Measurements from ENCODE around the gene ADGRD2. TPM values are rescaled to one million over a fixed set of nuclear protein-coding genes. Genes with fewer than 3 reads are reported as not detected.

ADGRD2 gene
- total and polyA plus RNA-seq, 9 of the 15 experiments (the other 6 are each of a cell fraction or from before 2014, with no cell fraction given) = not detected

DNA sequence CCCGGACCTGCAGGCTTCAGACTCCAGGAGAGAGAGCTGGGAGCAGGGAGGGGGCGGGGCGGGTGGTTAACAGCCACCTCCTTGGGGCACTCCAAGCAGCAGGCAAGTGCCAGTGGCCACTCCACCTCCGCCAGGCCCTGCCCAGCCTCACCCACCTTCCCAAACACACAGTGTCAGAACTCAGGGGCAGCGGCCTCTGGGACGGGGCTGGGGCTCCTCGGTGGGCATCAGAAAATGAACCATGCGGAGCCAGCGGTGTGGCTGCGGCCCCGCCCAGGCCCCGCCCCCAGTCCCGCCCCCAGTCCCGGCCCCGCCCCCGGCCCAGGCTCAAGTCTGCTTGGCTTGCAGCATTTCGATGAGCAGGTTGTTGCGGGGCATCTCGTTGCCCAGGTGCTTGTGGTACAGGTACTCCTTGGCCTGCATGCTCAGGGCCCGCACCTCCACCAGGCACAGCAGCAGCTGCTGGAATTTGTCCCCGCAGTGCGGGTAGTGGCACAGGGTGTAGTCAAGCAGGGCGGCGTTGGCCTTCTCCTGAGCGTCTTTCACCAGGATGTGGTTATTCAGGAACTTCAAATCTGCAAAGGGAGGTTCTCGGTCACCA lies 32.3 kb downstream of the ADGRD2 start:
- ATAC-seq (peak; percentile 80), DNase-seq (ENCODE audit: extremely low read depth in 1 of 4, low spot score in 3 of 4) (peak; percentile 33 to 87 (median 86)), FAIRE-seq (no peak)
- Histone ChIP-seq H3K4me2 (ENCODE audit: insufficient read depth, low read length) (no peak overlapping the region; the same call in 1 of the 2 replicates), H3K36me3 (ENCODE audit: control insufficient read depth, insufficient read depth, low read length) (no peaks in the 10 kb centered on the region), H3K9ac (ENCODE audit: insufficient read depth in 1 of 2, low read depth in 2 of 2, low read length in 2 of 2) (no peak overlapping the region), H3K27me3 (ENCODE audit: control insufficient read depth in 2 of 2, insufficient read depth in 2 of 2, low read length in 2 of 2) (peaks cover 30 to 75% of the 10 kb centered on the region in 2 experiments), H3K9me1 (ENCODE audit: control insufficient read depth, insufficient read depth, low read length) (no peaks in the 10 kb centered on the region), H3K4me3 (no peak overlapping the region), H2AFZ (ENCODE audit: low read depth, low read length) (no peak overlapping the region), H3K4me1 (replicated peaks in 1 of 2; ENCODE audit: control insufficient read depth in 2 of 2, insufficient read depth in 2 of 2, low read length in 2 of 2) (peaks cover 0 to 40% of the 10 kb centered on the region in 2 experiments; a peak in 3 of 5 replicates), H3K27ac (ENCODE audit: extremely low read depth, low read depth, low read length) (no peak overlapping the region), H3K9me3 (replicated peaks; ENCODE audit: control insufficient read depth, insufficient read depth, low read depth, low read length) (no peaks in the 10 kb centered on the region), H3K79me2 (ENCODE audit: control insufficient read depth, insufficient read depth, low read length) (no peaks in the 10 kb centered on the region), H4K20me1 (replicated peaks; ENCODE audit: control insufficient read depth, insufficient read depth, low read length) (peaks cover 19% of the 10 kb centered on the region)
- no TSS peak for BruUV-seq (replicated peaks)
- POLR2A ChIA-PET = interaction anchor here (0.7 to 1.0 kb wide), 2 partner anchors 9 to 239 kb away, joined by 3 to 7 read pairs; no protein-coding TSS in a partner anchor
- TF ChIP-seq KAT7 (CRISPR knock-in tag; IDR thresholded peaks at IDR 0.05; ENCODE audit: borderline replicate concordance) (no peak), C11orf30 (IDR thresholded peaks at IDR 0.05; ENCODE audit: low read depth) (no peak), CEBPG (CRISPR knock-in tag; IDR thresholded peaks at IDR 0.05) (0 out of 2 replicates have a peak, but pooled peaks have one; percentile 26), CEBPG (tag; conservative IDR thresholded peaks at IDR 0.05 in 1 of 2, IDR thresholded peaks at IDR 0.05 in 1 of 2) (no peak), FOXP1 (CRISPR knock-in tag; IDR thresholded peaks at IDR 0.05) (0 out of 2 replicates have a peak, but pooled peaks have one; percentile 49), ZNF431 (CRISPR knock-in tag; IDR thresholded peaks at IDR 0.05) (no peak)
- TF ChIP-seq, protein P1, sequence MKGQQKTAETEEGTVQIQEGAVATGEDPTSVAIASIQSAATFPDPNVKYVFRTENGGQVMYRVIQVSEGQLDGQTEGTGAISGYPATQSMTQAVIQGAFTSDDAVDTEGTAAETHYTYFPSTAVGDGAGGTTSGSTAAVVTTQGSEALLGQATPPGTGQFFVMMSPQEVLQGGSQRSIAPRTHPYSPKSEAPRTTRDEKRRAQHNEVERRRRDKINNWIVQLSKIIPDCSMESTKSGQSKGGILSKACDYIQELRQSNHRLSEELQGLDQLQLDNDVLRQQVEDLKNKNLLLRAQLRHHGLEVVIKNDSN (CRISPR knock-in tag; IDR thresholded peaks at IDR 0.05) = 0 out of 2 replicates have a peak, but pooled peaks have one; percentile 27
- TF ChIP-seq, protein P2, sequence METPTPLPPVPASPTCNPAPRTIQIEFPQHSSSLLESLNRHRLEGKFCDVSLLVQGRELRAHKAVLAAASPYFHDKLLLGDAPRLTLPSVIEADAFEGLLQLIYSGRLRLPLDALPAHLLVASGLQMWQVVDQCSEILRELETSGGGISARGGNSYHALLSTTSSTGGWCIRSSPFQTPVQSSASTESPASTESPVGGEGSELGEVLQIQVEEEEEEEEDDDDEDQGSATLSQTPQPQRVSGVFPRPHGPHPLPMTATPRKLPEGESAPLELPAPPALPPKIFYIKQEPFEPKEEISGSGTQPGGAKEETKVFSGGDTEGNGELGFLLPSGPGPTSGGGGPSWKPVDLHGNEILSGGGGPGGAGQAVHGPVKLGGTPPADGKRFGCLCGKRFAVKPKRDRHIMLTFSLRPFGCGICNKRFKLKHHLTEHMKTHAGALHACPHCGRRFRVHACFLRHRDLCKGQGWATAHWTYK (CRISPR knock-in tag; IDR thresholded peaks at IDR 0.05) = no peak
- TF ChIP-seq, protein P3, sequence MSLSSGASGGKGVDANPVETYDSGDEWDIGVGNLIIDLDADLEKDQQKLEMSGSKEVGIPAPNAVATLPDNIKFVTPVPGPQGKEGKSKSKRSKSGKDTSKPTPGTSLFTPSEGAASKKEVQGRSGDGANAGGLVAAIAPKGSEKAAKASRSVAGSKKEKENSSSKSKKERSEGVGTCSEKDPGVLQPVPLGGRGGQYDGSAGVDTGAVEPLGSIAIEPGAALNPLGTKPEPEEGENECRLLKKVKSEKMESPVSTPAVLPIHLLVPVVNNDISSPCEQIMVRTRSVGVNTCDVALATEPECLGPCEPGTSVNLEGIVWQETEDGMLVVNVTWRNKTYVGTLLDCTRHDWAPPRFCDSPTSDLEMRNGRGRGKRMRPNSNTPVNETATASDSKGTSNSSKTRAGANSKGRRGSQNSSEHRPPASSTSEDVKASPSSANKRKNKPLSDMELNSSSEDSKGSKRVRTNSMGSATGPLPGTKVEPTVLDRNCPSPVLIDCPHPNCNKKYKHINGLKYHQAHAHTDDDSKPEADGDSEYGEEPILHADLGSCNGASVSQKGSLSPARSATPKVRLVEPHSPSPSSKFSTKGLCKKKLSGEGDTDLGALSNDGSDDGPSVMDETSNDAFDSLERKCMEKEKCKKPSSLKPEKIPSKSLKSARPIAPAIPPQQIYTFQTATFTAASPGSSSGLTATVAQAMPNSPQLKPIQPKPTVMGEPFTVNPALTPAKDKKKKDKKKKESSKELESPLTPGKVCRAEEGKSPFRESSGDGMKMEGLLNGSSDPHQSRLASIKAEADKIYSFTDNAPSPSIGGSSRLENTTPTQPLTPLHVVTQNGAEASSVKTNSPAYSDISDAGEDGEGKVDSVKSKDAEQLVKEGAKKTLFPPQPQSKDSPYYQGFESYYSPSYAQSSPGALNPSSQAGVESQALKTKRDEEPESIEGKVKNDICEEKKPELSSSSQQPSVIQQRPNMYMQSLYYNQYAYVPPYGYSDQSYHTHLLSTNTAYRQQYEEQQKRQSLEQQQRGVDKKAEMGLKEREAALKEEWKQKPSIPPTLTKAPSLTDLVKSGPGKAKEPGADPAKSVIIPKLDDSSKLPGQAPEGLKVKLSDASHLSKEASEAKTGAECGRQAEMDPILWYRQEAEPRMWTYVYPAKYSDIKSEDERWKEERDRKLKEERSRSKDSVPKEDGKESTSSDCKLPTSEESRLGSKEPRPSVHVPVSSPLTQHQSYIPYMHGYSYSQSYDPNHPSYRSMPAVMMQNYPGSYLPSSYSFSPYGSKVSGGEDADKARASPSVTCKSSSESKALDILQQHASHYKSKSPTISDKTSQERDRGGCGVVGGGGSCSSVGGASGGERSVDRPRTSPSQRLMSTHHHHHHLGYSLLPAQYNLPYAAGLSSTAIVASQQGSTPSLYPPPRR (CRISPR knock-in tag; IDR thresholded peaks at IDR 0.05; ENCODE audit: borderline replicate concordance) = no peak
- CTCF ChIA-PET (ENCODE audit: low intra/inter-chr PET ratio) = no interaction called here
- WGBS (ENCODE audit: insufficient coverage, low coverage, missing lambda C conversion rate) = 23% methylated on average over 11 of the region's 26 CpGs
- intact Hi-C loops (cut with micrococcal nuclease) = loop anchor here (5.0 kb wide), 1 partner anchor 55 kb away; no protein-coding TSS in a partner anchor
- in situ Hi-C loops (cut with MboI) = no loop called here

Measured in K562 (cell line).